ENCODE data around the gene BTBD19.
"Not testable (repeated sequence)": the region's sequence is repeated elsewhere in the genome, so short reads cannot be mapped to it uniquely, and the experiment has no call there.

The BTBD19 gene, protein sequence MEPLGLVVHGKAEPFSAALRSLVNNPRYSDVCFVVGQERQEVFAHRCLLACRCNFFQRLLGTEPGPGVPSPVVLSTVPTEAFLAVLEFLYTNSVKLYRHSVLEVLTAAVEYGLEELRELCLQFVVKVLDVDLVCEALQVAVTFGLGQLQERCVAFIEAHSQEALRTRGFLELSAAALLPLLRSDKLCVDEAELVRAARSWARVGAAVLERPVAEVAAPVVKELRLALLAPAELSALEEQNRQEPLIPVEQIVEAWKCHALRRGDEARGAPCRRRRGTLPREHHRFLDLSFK

DNA sequence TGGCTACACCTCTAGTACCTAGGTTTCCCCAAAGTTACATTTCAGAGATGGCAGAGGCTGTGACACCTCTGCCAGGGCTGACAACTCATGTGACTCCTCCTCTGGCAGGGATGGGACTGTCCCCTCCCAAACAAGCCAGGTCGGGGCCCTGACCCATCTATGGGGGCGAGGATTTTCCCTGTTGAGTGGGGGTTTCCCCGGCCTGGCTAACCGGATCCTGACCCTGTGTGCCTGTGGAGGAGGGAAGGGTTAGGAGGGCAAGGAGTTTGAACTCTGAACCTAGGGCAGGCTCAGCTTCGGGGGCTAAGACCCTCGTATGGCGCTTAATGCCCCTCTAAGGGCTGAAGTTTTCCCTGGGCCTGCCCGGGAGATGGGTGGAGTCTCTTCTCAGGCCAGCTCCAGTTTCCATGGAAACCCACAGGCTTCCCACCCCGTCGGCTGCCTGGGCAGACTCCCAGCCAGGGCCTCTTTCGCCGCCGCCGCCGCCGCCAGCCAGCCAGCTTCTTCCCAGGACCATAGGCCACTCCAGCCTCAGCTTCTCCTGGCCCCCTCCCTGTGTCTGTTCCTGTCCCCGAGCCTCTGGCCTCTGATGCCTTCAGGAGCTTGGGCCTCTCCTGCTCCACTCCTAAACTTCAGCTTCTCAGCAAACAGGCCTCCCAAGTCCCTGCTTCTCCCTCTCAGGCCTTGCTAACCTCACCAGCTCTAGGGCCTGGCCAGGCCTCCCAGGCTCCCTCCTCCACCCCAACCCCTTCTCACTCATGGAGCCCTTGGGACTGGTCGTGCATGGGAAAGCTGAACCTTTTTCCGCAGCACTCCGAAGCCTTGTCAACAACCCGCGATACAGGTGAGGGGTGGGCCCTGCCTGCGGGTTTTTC is at the start of gene BTBD19:
Gene BTBD19 (plus strand): TSS at position 461 of the 875 bp plus-strand sequence. CDS start 298 bp downstream, at position 759.
- TF ChIP-seq, protein P1, sequence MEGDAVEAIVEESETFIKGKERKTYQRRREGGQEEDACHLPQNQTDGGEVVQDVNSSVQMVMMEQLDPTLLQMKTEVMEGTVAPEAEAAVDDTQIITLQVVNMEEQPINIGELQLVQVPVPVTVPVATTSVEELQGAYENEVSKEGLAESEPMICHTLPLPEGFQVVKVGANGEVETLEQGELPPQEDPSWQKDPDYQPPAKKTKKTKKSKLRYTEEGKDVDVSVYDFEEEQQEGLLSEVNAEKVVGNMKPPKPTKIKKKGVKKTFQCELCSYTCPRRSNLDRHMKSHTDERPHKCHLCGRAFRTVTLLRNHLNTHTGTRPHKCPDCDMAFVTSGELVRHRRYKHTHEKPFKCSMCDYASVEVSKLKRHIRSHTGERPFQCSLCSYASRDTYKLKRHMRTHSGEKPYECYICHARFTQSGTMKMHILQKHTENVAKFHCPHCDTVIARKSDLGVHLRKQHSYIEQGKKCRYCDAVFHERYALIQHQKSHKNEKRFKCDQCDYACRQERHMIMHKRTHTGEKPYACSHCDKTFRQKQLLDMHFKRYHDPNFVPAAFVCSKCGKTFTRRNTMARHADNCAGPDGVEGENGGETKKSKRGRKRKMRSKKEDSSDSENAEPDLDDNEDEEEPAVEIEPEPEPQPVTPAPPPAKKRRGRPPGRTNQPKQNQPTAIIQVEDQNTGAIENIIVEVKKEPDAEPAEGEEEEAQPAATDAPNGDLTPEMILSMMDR (conservative IDR thresholded peaks at IDR 0.05; ENCODE audit: control insufficient read depth, insufficient read depth, low read depth, low read length), result no peak
- H3K4me3 ChIP-seq (ENCODE audit: control insufficient read depth, low read depth, low read length), result peak within 1 kb of the TSS; percentile 42
- peak; percentile 89 for DNase-seq (ENCODE audit: low read depth)

DNA sequence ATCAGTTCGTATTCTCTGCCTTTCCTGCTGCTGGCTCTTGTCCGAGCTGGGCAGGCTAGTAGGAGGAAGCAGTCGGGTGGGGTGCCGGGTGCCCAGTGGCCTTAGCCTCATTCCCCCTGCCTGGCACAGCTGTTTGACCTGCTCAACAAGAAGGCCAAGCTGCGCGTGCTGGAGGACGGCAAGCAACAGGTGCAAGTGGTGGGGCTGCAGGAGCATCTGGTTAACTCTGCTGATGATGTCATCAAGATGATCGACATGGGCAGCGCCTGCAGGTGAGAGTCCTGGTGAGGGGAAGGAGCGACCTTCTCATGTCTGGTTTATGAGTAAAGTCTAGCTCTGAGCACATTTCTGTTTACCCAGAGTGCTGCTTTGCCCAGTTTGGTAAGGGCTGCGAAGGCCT is 49.2 kb upstream of the BTBD19 start:
- TF ChIP-seq, protein P1 (conservative IDR thresholded peaks at IDR 0.05; ENCODE audit: control insufficient read depth, insufficient read depth, low read depth, low read length), result no peak

DNA sequence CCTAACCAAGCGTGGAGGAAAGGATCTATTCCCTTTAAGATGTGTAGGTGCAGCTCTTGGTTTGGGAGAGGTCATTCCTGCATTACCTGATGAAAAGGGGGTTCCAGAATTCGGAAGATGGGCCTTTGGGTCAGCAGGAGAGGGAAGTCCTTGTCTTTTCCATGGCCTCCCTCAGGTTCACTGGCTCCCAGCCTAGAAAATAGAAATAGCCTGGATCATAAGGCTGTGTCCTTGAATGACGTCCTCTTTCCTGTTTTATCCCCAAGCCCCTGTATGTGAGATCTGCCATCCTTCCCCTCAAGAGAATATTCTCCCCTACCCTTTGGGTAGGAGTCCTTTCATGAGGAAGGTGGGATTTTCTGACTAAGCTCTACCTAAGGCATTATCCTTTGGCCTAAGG is 47.4 kb upstream of the BTBD19 start:
- no peak overlapping the region for H3K4me3 ChIP-seq (ENCODE audit: control insufficient read depth, low read depth, low read length)
- DNase-seq (ENCODE audit: low read depth), result no peak
- TF ChIP-seq, protein P1 (conservative IDR thresholded peaks at IDR 0.05; ENCODE audit: control insufficient read depth, insufficient read depth, low read depth, low read length), result no peak

More for the DNA sequence above, 49.2 kb upstream of the BTBD19 start:
- H3K4me3 ChIP-seq (ENCODE audit: control insufficient read depth, low read depth, low read length), result no peak overlapping the region
- DNase-seq (ENCODE audit: low read depth), result no peak

DNA sequence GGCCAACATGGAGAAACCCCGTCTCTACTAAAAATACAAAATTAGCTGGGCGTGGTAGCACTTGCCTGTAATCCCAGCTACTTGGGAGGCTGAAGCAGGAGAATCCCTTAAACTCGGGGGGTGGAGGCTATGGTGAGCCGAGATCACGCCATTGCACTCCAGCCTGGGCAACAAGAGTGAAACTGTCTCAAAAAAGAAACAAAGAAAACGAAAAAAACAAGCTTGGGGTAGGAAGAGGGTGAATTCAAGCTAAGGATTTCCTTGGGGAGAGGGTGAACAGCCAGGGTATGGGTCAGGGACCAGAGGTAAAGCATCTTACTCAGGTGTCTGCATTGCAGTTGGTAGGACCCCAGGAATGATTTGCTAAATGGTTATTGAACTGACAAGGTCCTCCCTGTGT is 41.9 kb upstream of the BTBD19 start:
- not testable (repeated sequence) for DNase-seq (ENCODE audit: low read depth); H3K4me3 ChIP-seq (ENCODE audit: control insufficient read depth, low read depth, low read length)

DNA sequence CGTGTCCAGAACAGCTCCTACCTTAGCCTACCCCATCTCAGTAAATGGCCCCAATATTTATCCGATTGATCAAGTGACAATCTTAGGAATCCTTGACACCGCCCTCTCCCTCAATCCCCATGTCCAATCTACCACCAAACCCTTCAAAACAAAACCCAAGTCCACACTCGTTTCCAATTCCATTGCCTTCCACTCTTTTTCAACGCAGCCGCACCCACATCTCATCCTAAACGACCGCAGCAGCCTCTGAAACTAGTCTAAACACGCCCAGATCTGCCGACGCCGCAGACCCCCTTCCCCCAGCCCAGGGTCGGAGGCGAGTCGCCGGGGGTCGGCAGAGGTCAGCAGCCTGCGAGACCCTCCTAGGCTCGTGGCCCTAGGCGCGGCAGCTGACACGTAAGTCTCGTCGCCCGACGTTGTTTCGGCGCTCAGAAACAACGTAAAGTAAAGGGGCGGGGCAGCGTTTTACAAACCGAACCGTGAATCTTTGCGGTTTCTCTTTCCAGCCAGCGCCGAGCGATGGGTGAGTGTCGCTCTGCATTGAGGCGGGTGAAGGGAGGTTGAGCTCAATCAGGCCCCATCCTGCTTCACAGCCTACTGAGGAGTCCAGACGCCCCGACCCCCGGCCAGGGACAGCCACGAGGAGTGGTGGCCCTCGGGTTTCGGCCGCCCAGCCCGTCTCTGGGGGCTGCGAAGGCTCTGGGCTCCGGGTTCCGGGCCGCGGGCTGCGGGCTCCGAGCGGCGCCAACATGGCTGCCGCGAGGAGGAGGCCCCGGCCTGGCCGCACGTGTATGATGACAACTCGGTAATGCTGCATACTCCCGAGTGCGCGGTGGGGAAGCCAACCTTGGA is 33.0 kb upstream of the BTBD19 start, which contains the start of gene RPS8:
Gene RPS8 (plus strand): TSS at position 463 of the 852 bp plus-strand sequence. CDS start 57 bp downstream, at position 520.
- peak within 1 kb of the TSS; percentile 83 for H3K4me3 ChIP-seq (ENCODE audit: control insufficient read depth, low read depth, low read length)
- DNase-seq (ENCODE audit: low read depth), result peak; percentile 93
- TF ChIP-seq, protein P1 (conservative IDR thresholded peaks at IDR 0.05; ENCODE audit: control insufficient read depth, insufficient read depth, low read depth, low read length), result no peak

DNA sequence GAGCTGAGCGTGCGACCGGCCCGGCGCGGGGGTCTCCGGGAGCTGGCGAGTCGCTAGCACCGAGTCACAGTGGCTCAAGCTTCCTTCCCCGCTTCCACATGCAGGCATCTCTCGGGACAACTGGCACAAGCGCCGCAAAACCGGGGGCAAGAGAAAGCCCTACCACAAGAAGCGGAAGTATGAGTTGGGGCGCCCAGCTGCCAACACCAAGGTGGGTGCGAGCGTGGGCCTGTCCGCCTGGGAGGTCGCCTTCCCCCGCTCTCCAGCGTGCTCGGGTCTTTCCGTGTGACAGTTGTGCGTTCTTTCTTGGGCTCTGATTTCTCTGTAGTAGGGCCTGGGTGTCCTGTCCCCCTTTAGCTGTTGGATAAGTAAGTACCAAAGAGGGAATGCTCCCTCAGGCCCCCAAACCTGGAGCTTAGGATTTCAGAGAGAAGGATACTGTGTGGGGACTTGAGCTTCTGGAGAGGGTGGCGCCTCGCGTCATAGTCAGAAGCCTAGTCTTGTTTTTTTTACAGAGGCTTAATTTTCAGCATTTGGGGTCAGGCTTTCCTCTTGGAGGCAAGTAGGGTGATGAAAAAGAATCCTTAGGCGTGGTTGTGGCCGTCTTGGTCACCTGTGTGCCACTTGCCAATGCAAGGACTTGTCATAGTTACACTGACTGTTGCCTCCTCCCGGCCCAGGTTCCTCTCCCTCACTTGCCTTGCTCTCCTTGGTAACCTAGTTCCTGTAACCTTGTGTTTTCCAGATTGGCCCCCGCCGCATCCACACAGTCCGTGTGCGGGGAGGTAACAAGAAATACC is 32.2 kb upstream of the BTBD19 start:
- TF ChIP-seq, protein P1 (conservative IDR thresholded peaks at IDR 0.05; ENCODE audit: control insufficient read depth, insufficient read depth, low read depth, low read length), result no peak
- no peak for DNase-seq (ENCODE audit: low read depth)
- H3K4me3 ChIP-seq (ENCODE audit: control insufficient read depth, low read depth, low read length), result peak overlapping the region; percentile 83
